Stimulated activated naive CD8-positive, alpha-beta T cell treated with anti-CD3 and anti-CD28 coated beads, Interleukin-15, Interleukin-2, amounts not matched to agents 100 ng/mL and 50 ng/mL, for 24 hours (primary cell): ENCODE results near the gene PCDHGB5.
A peak's percentile ranks its signal among the peaks of the same experiment; 100 is the strongest.
"Not testable (repeated sequence)": the region's sequence is repeated elsewhere in the genome, so short reads cannot be mapped to it uniquely, and the experiment has no call there.

Source experiments
- H3K27ac Mint-ChIP-seq: one replicate; pipeline ENCODE4 v1.8.0; 2021; ENCODE audit warnings: mild to moderate bottlenecking, mixed read lengths
- H3K27me3 Mint-ChIP-seq: one replicate; pipeline ENCODE4 v1.8.0; 2021; ENCODE audit warnings: mixed read lengths
- H3K36me3 Mint-ChIP-seq: one replicate; pipeline ENCODE4 v1.8.0; 2021; ENCODE audit warnings: low read depth, mixed read lengths
- H3K4me1 Mint-ChIP-seq: one replicate; pipeline ENCODE4 v1.8.0; 2021; ENCODE audit warnings: low read depth, mixed read lengths
- H3K4me3 Mint-ChIP-seq: one replicate; pipeline ENCODE4 v1.8.0; 2021; ENCODE audit warnings: mild to moderate bottlenecking, mixed read lengths
- H3K9me3 Mint-ChIP-seq: one replicate; pipeline ENCODE4 v1.8.0; 2021; ENCODE audit warnings: mixed read lengths

Gene PCDHGB5

DNA sequence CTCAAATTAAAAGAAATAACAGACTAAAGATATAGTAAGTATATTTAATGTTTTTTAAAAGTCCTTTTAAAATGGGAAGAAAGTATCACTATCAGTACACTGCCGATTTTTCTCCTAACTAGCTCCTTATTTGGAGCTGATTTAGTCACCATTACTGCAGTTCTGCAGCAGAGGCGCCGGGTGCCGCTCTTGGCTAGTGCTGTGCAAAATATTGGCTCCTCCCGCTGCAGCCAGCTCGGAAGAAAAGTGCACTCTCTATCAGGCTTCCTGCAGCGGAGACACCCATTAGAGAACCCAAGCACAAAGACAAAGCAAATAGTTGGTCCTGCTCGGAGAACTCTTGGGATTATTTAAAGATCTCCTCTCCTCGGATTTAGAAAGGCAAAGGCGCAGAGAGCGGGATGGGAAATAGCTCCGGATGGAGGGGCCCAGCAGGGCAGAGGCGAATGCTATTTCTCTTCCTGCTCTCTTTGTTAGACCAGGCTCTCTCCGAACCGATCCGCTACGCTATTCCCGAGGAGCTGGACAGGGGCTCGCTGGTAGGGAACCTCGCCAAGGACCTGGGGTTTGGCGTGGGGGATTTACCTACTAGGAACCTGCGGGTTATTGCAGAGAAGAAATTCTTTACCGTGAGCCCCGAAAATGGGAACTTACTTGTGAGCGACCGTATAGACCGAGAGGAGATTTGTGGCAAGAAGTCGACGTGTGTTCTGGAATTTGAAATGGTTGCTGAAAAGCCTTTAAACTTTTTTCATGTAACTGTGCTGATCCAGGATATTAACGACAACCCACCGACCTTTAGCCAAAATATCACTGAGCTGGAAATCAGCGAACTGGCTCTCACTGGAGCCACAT is 27.5 kb upstream of the PCDHGB5 start, which contains the start of gene PCDHGB3:
PCDHGB3 (plus strand) TSS at position 249 of the 855 bp plus-strand sequence; CDS start at position 402, 153 bp downstream.
- H3K36me3 Mint-ChIP-seq: peaks cover 35% of the 10 kb centered on the region
- peaks cover 39% of the 10 kb centered on the region for H3K9me3 Mint-ChIP-seq
- H3K4me3 Mint-ChIP-seq: peak within 1 kb of the TSS; percentile 64
- H3K27ac Mint-ChIP-seq: no peak within 1 kb of the TSS
- peaks cover 87% of the 10 kb centered on the region for H3K27me3 Mint-ChIP-seq
- no peaks in the 10 kb centered on the region for H3K4me1 Mint-ChIP-seq

DNA sequence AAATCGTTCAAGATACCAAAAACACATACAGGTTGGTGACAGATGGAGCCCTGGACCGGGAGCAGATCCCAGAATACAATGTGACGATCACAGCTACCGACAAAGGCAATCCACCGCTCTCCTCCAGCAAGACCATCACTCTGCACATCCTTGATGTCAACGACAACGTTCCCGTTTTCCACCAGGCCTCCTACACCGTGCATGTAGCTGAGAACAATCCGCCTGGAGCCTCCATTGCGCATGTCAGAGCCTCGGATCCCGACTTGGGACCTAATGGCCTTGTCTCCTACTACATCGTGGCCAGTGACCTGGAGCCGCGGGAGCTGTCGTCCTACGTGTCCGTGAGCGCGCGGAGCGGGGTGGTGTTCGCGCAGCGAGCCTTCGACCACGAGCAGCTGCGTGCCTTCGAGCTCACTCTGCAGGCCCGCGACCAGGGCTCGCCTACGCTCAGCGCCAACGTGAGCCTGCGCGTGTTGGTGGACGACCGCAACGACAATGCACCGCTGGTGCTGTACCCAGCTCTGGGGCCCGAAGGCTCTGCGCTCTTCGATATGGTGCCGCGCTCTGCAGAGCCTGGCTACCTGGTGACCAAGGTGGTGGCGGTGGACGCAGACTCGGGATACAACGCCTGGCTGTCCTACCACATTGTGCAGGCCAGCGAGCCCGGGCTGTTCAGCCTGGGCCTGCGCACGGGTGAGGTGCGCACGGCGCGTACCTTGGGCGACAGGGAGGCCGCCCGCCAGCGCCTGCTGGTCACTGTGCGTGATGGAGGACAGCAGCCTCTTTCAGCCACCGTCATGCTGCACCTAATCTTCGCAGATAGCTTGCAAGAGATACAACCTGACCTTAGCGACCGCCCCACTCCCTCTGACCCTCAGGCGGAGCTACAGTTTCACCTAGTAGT is 25.9 kb upstream of the PCDHGB5 start:
- no peak overlapping the region for H3K4me3 Mint-ChIP-seq
- no peak overlapping the region for H3K27ac Mint-ChIP-seq
- peaks cover 32% of the 10 kb centered on the region for H3K36me3 Mint-ChIP-seq
- no peaks in the 10 kb centered on the region for H3K4me1 Mint-ChIP-seq
- peaks cover 84% of the 10 kb centered on the region for H3K27me3 Mint-ChIP-seq
- H3K9me3 Mint-ChIP-seq: peaks cover 38% of the 10 kb centered on the region

DNA sequence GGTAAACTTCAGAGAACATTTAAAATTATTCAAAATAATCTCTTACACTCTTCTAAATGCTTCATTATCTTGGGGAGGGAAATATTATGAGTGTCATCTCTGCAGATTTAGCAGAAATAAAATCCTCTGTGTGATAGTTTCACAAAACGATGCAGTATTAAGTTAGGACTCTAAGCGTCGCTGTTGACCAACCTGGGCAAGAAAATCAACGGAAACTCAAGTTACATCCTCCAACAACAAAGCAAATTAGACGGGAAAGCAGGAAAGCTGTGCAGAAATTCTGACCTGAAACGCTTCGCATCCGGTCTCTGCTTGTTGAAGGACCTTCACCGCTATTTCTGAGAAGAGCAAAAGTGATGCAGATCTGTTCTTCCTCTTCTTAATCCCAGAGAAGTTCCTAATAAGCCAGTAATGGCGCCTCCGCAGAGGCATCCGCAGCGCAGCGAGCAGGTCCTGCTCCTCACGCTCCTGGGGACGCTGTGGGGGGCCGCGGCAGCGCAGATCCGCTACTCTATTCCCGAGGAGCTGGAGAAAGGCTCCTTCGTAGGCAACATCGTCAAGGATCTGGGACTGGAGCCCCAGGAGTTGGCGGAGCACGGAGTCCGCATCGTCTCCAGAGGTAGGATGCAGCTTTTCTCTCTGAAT is 24.0 kb upstream of the PCDHGB5 start, which contains the start of gene PCDHGA6:
PCDHGA6 (plus strand) TSS at position 219 of the 645 bp plus-strand sequence; CDS start at position 412, 193 bp downstream.
- no peak within 1 kb of the TSS for H3K27ac Mint-ChIP-seq
- H3K36me3 Mint-ChIP-seq: peaks cover 32% of the 10 kb centered on the region
- peak within 1 kb of the TSS; percentile 39 for H3K4me3 Mint-ChIP-seq
- H3K4me1 Mint-ChIP-seq: no peaks in the 10 kb centered on the region
- H3K9me3 Mint-ChIP-seq: peaks cover 40% of the 10 kb centered on the region
- peaks cover 79% of the 10 kb centered on the region for H3K27me3 Mint-ChIP-seq

DNA sequence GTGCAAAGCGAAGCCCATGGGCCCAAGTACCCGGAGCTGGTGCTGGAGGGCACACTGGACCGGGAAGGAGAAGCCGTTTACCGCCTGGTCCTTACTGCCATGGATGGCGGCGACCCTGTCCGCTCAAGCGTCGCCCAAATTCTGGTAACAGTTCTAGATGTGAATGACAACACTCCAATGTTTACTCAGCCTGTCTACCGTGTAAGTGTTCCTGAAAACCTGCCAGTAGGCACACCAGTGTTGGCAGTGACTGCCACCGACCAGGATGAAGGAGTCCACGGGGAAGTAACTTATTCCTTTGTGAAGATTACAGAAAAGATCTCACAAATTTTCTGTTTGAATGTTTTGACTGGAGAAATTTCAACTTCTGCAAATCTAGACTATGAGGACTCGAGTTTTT is 23.1 kb upstream of the PCDHGB5 start:
- H3K9me3 Mint-ChIP-seq: peaks cover 40% of the 10 kb centered on the region
- H3K27ac Mint-ChIP-seq: no peak overlapping the region
- no peak overlapping the region for H3K4me3 Mint-ChIP-seq
- peaks cover 32% of the 10 kb centered on the region for H3K36me3 Mint-ChIP-seq
- peaks cover 77% of the 10 kb centered on the region for H3K27me3 Mint-ChIP-seq
- no peaks in the 10 kb centered on the region for H3K4me1 Mint-ChIP-seq

DNA sequence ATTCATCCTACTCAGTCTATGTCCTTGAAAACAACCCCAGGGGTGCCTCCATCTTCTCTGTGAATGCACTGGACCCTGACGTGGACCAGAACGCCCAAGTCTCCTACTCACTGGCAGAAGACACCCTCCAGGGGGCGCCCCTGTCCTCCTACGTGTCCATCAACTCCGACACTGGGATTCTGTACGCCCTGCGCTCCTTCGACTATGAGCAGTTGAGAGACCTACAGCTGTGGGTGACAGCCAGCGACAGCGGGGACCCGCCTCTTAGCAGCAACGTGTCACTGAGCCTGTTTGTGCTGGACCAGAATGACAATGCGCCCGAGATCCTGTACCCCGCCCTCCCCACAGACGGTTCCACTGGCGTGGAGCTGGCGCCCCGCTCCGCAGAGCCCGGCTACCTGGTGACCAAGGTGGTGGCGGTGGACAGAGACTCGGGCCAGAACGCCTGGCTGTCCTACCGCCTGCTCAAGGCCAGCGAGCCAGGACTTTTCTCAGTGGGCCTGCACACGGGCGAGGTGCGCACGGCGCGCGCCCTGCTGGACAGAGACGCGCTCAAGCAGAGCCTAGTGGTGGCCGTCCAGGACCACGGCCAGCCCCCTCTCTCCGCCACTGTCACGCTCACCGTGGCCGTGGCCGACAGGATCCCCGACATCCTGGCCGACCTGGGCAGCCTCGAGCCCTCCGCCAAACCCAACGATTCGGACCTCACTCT is 22.1 kb upstream of the PCDHGB5 start:
- Mint-ChIP-seq H3K9me3 (peaks cover 39% of the 10 kb centered on the region), H3K27me3 (peaks cover 75% of the 10 kb centered on the region)
- H3K27ac Mint-ChIP-seq: not testable (repeated sequence)

DNA sequence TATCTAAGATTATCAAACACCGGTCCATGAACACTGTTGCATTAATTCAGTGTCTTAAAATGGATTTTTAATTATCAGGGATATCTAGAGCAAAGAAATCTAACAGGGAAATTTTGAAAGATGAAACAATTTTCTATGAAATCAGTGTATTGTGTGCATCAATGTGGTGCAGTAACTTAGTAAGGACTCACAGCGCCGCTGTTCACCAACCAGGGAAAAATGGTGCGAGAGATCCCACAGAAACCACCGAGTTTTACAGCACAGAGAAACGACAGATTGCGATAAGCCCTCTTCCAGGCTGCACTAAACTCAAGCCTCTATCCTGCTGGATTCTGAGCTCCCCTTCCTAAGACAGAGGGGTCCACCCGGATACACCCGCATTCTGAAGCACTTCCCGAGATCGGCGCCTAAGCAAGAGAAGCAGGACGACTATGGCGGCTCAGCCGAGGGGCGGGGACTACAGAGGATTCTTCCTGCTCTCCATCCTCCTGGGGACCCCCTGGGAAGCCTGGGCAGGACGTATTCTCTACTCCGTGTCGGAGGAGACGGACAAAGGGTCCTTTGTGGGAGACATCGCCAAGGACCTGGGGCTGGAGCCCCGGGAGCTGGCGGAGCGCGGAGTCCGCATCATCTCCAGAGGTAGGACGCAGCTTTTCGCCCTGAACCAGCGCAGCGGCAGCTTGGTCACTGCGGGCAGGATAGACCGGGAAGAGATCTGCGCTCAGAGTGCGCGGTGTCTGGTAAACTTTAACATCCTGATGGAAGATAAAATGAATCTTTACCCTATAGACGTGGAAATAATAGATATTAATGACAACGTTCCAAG is 15.1 kb upstream of the PCDHGB5 start, which contains the start of gene PCDHGA7:
PCDHGA7 (plus strand) TSS at position 274 of the 826 bp plus-strand sequence; CDS start at position 432, 158 bp downstream.
- H3K36me3 Mint-ChIP-seq: peaks cover 12% of the 10 kb centered on the region
- H3K4me1 Mint-ChIP-seq: no peaks in the 10 kb centered on the region
- H3K27ac Mint-ChIP-seq: no peak within 1 kb of the TSS
- peak within 1 kb of the TSS; percentile 48 for H3K4me3 Mint-ChIP-seq
- peaks cover 32% of the 10 kb centered on the region for H3K9me3 Mint-ChIP-seq
- H3K27me3 Mint-ChIP-seq: peaks cover 80% of the 10 kb centered on the region

More for the DNA sequence above, 22.1 kb upstream of the PCDHGB5 start:
- H3K4me1 Mint-ChIP-seq, H3K4me3 Mint-ChIP-seq: not testable (repeated sequence)
- peaks cover 32% of the 10 kb centered on the region for H3K36me3 Mint-ChIP-seq

DNA sequence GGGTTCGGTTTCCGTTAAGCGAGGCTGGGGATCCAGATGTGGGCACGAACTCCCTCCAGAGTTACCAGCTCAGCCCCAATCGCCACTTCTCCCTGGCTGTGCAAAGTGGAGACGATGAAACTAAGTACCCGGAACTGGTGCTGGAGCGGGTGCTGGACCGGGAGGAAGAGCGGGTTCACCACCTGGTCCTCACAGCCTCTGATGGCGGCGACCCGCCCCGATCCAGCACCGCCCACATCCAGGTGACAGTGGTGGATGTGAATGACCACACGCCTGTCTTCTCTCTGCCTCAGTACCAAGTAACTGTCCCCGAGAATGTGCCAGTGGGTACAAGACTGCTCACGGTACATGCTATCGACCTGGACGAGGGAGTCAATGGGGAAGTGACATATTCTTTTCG is 14.4 kb upstream of the PCDHGB5 start:
- Mint-ChIP-seq H3K36me3 (peaks cover 14% of the 10 kb centered on the region), H3K4me1 (no peaks in the 10 kb centered on the region), H3K27me3 (peaks cover 82% of the 10 kb centered on the region), H3K4me3 (no peak overlapping the region), H3K27ac (no peak overlapping the region), H3K9me3 (peaks cover 34% of the 10 kb centered on the region)

DNA sequence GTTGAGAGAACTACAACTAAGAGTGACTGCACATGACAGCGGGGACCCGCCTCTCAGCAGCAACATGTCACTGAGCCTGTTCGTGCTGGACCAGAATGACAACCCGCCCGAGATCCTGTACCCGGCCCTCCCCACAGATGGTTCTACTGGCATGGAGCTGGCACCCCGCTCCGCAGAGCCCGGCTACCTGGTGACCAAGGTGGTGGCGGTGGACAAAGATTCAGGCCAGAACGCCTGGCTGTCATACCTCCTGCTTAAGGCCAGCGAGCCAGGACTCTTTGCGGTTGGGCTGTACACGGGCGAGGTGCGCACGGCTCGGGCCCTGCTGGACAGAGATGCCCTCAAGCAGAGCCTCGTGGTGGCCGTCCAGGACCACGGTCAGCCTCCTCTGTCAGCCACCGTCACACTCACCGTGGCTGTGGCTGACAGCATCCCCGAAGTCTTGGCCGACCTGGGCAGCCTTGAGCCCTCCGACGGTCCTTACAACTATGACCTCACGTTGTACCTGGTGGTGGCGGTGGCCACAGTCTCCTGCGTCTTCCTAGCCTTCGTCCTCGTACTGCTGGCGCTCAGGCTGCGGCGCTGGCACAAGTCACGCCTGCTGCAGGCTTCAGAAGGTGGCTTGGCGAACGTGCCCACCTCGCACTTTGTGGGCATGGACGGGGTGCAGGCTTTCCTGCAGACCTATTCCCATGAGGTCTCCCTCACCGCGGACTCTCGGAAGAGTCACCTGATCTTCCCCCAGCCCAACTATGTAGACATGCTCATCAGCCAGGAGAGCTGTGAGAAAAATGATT is 13.1 kb upstream of the PCDHGB5 start:
- Mint-ChIP-seq H3K9me3 (peaks cover 38% of the 10 kb centered on the region), H3K4me1 (no peaks in the 10 kb centered on the region), H3K27me3 (peaks cover 81% of the 10 kb centered on the region)

DNA sequence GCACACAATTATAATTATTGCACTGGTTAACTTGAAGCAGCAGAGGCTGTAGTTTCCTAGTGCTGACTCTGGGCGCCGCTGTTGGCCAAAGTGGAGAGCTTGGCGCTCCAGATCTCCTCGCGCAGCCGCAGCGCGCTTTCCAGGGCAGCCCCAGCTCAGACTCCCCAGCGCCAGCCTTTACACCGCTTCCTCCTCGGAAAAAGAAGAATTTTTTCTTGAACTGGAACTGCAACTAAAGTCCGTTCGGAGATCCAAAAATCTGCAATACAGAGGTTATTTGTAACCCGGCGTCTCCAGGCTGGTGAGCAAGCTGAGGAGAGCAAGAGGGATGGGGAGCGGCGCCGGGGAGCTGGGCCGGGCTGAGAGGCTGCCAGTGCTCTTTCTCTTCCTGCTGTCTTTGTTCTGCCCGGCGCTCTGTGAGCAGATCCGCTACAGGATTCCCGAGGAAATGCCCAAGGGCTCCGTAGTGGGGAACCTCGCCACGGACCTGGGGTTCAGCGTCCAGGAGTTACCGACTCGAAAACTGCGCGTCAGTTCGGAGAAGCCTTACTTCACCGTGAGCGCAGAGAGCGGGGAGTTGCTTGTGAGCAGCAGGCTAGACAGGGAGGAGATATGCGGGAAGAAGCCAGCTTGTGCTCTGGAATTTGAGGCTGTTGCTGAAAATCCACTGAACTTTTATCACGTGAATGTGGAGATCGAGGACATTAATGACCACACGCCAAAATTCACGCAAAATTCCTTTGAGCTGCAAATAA is 10.0 kb upstream of the PCDHGB5 start, which contains the start of gene PCDHGB4:
PCDHGB4 (plus strand) TSS at position 142 of the 755 bp plus-strand sequence; CDS start at position 329, 187 bp downstream.
- H3K4me3 Mint-ChIP-seq, H3K27ac Mint-ChIP-seq, H3K4me1 Mint-ChIP-seq: not testable (repeated sequence)
- Mint-ChIP-seq H3K9me3 (peaks cover 50% of the 10 kb centered on the region), H3K27me3 (peaks cover 82% of the 10 kb centered on the region), H3K36me3 (peaks cover 27% of the 10 kb centered on the region)

More for the DNA sequence above, 13.1 kb upstream of the PCDHGB5 start:
- Mint-ChIP-seq H3K27ac (no peak overlapping the region), H3K36me3 (peaks cover 23% of the 10 kb centered on the region), H3K4me3 (no peak overlapping the region)

DNA sequence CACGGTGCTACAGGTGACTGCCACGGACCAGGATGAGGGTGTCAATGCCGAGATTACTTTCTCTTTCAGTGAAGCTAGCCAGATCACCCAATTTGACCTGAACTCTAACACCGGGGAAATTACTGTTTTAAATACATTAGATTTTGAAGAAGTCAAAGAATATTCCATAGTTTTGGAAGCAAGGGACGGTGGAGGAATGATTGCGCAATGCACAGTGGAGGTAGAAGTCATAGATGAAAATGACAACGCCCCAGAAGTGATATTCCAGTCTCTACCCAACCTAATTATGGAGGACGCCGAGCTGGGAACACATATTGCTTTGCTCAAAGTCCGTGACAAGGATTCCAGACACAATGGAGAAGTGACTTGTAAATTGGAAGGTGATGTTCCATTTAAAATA is 9.1 kb upstream of the PCDHGB5 start:
- Mint-ChIP-seq H3K36me3 (peaks cover 27% of the 10 kb centered on the region), H3K4me3 (no peak overlapping the region), H3K9me3 (peaks cover 51% of the 10 kb centered on the region), H3K27me3 (peaks cover 80% of the 10 kb centered on the region), H3K27ac (no peak overlapping the region), H3K4me1 (no peaks in the 10 kb centered on the region)

DNA sequence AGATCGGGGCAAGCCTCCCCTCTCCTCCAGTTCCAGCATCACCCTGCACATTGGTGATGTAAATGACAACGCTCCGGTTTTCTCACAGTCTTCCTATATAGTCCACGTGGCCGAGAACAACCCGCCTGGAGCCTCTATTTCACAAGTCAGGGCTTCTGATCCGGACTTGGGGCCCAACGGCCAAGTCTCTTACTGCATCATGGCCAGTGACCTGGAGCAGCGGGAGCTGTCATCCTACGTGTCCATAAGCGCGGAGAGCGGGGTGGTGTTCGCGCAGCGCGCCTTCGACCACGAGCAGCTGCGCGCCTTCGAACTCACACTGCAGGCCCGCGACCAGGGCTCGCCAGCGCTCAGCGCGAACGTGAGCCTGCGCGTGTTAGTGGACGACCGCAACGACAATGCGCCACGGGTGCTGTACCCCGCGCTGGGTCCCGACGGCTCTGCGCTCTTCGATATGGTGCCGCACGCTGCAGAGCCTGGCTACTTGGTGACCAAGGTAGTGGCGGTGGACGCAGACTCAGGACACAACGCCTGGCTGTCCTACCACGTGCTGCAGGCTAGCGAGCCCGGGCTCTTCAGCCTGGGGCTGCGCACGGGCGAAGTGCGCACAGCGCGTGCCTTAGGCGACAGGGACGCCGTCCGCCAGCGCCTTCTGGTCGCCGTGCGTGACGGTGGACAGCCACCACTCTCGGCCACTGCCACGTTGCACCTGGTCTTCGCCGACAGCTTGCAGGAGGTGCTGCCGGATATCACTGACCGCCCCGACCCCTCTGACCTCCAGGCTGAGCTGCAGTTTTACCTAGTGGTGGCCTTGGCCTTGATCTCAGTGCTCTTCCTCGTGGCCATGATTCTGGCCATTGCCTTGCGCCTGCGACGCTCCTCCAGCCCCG is 8.3 kb upstream of the PCDHGB5 start:
- Mint-ChIP-seq H3K27me3 (peaks cover 80% of the 10 kb centered on the region), H3K4me3 (no peak overlapping the region), H3K27ac (no peak overlapping the region), H3K36me3 (peaks cover 28% of the 10 kb centered on the region), H3K4me1 (no peaks in the 10 kb centered on the region), H3K9me3 (peaks cover 52% of the 10 kb centered on the region)
